HG02571 (cell line): Measurements from ENCODE around the gene DSCAM.

Experiments
- ATAC-seq: cut with Tn5 transposase; IDR thresholded peaks from one replicate; pipeline ENCODE4 v1.9.1; 2021; ENCODE audit warnings: mild to moderate bottlenecking, moderate library complexity; ENCODE audit not compliant: unreplicated experiment

The DSCAM gene

GRCh38 chr21:40840401-40841125, 6.4 kb downstream of the DSCAM start:
- no peak for ATAC-seq

GRCh38 chr21:40839521-40839920, 7.4 kb downstream of the DSCAM start:
- ATAC-seq: no peak

GRCh38 chr21:40837456-40837855, 9.5 kb downstream of the DSCAM start:
- no peak for ATAC-seq

- no peak for ATAC-seq
Measured at GRCh38 chr21:40835184-40835694, 11.7 kb downstream of the DSCAM start.

GRCh38 chr21:40833184-40833583, 13.8 kb downstream of the DSCAM start:
- ATAC-seq: no peak

- ATAC-seq: no peak
Measured at GRCh38 chr21:40832316-40832715, 14.6 kb downstream of the DSCAM start.

GRCh38 chr21:40830836-40831235, 16.1 kb downstream of the DSCAM start:
- ATAC-seq: no peak

- ATAC-seq: no peak
Measured at GRCh38 chr21:40829791-40830190, 17.2 kb downstream of the DSCAM start.

GRCh38 chr21:40829308-40829707, 17.6 kb downstream of the DSCAM start:
- no peak for ATAC-seq

GRCh38 chr21:40827509-40827908, 19.4 kb downstream of the DSCAM start:
- no peak for ATAC-seq

- no peak for ATAC-seq
Measured at GRCh38 chr21:40819071-40819900, 27.7 kb downstream of the DSCAM start.

GRCh38 chr21:40813918-40814317, 33.0 kb downstream of the DSCAM start:
- no peak for ATAC-seq

- ATAC-seq: no peak
Measured at GRCh38 chr21:40809673-40810197, 37.2 kb downstream of the DSCAM start.

GRCh38 chr21:40803101-40803500, 43.9 kb downstream of the DSCAM start:
- no peak for ATAC-seq

- ATAC-seq: no peak
Measured at GRCh38 chr21:40800126-40800525, 46.8 kb downstream of the DSCAM start.

GRCh38 chr21:40797891-40798290, 49.1 kb downstream of the DSCAM start:
- ATAC-seq: no peak

- ATAC-seq: no peak
Measured at GRCh38 chr21:40797410-40797809, 49.5 kb downstream of the DSCAM start.

GRCh38 chr21:40796464-40796863, 50.5 kb downstream of the DSCAM start:
- no peak for ATAC-seq

- no peak for ATAC-seq
Measured at GRCh38 chr21:40795313-40795712, 51.6 kb downstream of the DSCAM start.

- no peak for ATAC-seq
Measured at GRCh38 chr21:40792691-40793456, 54.1 kb downstream of the DSCAM start.

- ATAC-seq: no peak
Measured at GRCh38 chr21:40788635-40789034, 58.3 kb downstream of the DSCAM start.
